Fibroblast of villous mesenchyme (primary cell): ENCODE data around the gene SHISA9. TPM values are rescaled to one million over a fixed set of nuclear protein-coding genes. Genes with fewer than 3 reads are reported as not detected.

Experiments
- DNase-seq: peaks from one replicate; pipeline ENCODE4 v3.0.0-alpha.2; 2010; ENCODE audit warnings: low read depth
- H3K4me3 ChIP-seq: 2 replicates; pipeline ENCODE4 v1.5.1; 2011; ENCODE audit warnings: low read depth, mild to moderate bottlenecking, low read length
- total RNA-seq: library from RNA; depleted of rRNA; stranded (reverse); fragments of >200 nt; gene quantifications from 2 replicates; pipeline ENCODE4 v1.2.3, GENCODE V29; 2012
- TF ChIP-seq, protein P1 (sequence below): IDR thresholded peaks from 2 replicates; pipeline ENCODE4 v1.5.1; 2012; ENCODE audit warnings: low read depth, mild to moderate bottlenecking, low read length; ENCODE audit not compliant: insufficient read depth

Gene SHISA9
- total RNA-seq, 1 donor, result not detected

DNA sequence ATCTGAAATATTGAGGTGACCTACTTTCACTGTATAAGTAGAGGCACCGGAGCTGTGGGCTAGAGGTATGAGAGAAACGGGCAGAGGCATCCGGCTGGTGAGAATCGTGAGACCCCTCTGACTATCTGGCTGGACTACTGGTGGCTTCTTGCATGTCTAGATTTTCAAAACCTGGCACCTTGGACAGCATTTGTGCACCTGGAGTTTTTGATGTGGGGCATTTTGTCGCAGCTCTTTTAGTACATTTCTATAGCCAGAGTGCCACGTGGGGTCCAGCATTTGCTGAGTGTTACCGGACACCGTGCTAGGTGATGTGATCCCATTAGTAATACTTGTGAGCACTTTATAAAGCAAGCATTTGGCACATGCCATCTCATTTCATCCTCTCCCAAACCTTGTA is 32.6 kb upstream of the SHISA9 start:
- no peak for DNase-seq
- TF ChIP-seq, protein P1, sequence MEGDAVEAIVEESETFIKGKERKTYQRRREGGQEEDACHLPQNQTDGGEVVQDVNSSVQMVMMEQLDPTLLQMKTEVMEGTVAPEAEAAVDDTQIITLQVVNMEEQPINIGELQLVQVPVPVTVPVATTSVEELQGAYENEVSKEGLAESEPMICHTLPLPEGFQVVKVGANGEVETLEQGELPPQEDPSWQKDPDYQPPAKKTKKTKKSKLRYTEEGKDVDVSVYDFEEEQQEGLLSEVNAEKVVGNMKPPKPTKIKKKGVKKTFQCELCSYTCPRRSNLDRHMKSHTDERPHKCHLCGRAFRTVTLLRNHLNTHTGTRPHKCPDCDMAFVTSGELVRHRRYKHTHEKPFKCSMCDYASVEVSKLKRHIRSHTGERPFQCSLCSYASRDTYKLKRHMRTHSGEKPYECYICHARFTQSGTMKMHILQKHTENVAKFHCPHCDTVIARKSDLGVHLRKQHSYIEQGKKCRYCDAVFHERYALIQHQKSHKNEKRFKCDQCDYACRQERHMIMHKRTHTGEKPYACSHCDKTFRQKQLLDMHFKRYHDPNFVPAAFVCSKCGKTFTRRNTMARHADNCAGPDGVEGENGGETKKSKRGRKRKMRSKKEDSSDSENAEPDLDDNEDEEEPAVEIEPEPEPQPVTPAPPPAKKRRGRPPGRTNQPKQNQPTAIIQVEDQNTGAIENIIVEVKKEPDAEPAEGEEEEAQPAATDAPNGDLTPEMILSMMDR, result no peak

DNA sequence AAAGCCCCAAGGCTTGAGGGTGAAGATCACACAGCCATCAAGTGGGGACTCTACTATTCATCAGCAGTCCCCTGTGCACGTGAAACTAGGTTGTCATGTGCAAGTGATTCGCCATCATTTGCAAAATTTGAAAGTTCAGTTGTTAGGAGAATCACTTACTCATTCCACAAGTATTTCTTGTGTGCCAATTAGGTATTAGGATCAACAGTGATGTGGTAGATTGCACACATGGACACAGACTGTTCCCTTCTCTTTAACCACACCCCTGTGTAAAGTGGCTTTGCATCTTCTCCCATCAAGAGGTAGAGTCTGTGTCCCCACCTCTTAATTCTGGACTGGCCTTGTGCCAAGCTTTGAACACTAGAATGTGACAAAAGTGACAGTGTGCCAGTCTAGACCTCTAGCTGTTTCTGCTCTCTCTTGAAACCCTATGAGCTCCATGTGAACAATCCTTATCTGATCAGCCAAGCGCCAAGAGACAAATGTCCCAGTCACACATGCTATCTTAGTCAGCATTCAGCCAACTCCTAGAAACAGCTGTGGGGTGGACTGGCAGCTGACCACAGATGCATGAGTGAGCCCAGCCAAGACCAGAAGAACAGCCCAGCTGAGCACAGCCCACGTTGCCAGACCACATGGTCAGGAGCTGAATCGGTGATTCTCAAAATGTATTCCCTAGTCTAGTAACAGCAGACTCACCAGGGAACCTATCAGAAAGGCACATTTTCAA is 31.5 kb upstream of the SHISA9 start:
- DNase-seq, result no peak
- TF ChIP-seq, protein P1, result no peak
- no peak overlapping the region for H3K4me3 ChIP-seq

More for the DNA sequence above, 32.6 kb upstream of the SHISA9 start:
- H3K4me3 ChIP-seq, result no peak overlapping the region

DNA sequence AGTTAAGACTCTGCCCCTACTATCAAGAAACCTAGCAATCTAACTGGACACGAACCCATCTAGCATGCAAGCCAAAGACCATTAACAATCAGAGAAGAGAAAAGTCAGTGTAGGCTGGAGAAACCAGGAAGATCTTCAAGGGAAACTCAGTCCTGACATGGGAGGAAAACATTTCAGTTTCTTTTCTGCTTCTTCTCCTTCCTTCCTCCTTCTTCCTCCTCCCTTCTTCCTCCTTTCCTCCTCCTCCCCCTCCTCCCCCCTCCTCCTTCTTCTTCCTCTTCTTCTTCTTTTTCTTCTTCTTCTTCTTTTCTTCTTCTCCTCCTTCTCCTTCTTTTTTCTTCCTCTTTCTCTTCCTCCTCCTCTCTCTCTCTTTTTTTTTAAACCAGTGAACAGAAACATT is 29.6 kb upstream of the SHISA9 start:
- TF ChIP-seq, protein P1, result no peak
- no peak for DNase-seq
- H3K4me3 ChIP-seq, result no peak overlapping the region

DNA sequence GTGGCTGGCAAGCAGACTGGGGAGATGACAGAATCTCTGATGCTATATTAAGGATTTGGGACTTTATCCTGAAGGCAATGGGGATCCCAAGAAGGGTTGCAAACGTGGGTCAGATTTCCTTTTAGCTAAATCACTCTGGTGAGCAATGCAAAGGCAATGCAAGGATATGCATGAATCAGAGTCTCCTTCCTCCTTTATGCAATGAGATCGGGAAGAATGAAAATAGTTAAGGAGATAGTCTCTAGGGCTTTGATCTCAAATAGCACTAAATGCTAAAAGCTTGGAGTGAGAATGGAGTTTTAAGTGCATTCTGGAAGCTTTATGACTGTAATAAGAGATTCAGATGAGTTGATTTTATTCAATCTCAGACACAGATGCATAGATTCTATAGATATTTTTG is 27.2 kb upstream of the SHISA9 start:
- no peak for DNase-seq
- TF ChIP-seq, protein P1, result no peak
- H3K4me3 ChIP-seq, result no peak overlapping the region

DNA sequence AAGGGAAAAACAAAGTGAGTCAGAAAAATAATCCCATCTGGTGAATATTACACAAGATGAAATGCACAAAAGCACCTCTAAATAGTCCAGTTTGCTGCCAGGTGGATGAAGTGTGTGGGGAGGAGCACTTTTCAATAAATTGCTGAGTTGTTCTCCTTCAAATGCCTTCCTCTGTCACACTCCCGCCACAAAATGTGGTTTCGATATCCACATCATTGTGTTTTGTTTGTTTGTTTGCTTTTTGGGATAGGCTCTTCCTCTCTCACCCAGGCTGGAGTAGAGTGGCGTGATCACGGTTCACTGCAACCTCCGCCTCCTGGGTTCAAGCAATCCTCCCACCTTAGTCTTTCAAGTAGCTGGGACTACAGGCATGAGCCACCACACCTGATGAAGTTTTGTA is 24.6 kb upstream of the SHISA9 start:
- TF ChIP-seq, protein P1, result no peak
- no peak overlapping the region for H3K4me3 ChIP-seq
- no peak for DNase-seq

DNA sequence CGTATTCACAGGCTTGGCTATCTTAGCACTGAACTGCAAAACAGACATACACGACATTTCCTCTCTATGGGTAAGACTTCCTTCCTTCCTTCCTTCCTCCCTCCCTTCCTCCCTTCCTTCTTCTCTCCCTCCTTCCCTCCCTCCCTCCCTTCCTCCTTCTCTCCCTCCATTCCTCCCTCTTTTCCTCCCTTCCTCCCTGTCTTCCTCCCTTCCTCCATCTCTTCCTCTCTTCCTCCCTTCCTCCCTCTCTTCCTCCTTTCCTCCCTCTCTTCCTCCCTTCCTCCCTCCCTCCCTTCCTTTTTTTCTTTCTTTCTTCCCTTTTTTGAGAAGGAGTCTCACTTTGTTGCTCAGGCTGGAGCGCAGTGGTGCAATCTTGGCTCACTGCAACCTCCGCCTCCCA is 22.4 kb upstream of the SHISA9 start:
- no peak for DNase-seq
- H3K4me3 ChIP-seq, result no peak overlapping the region
- TF ChIP-seq, protein P1, result no peak

DNA sequence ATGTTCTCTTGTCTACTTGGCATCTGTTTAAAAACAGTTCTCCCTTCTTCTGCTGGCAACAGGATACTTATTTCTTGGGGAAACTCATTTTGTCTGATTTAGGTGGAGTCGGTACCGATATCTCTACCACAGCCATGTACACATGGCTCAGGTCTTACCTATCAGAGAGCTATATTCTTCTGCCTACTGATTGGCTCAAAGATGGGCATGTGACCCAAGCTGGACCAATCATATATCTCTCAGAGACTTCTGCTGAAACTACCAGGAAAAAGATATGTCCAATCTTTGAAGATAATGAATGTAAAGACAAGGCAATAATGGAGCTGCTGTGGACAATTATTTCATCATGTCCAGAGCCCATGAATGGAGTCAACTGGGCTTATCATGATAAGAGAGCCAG is 21.6 kb upstream of the SHISA9 start:
- TF ChIP-seq, protein P1, result no peak
- no peak for DNase-seq
- no peak overlapping the region for H3K4me3 ChIP-seq
